WERI-Rb-1 (cell line): Measurements from ENCODE around the gene ING4.
"Not testable (repeated sequence)": the region's sequence is repeated elsewhere in the genome, so short reads cannot be mapped to it uniquely, and the experiment has no call there.

Source experiments
- DNase-seq: peaks from one replicate; pipeline ENCODE4 v3.0.0-alpha.2; 2020
- H3K27ac ChIP-seq: fragments of 250-450 bp; sonication (Bioruptor Pico); 2 replicates; pipeline ENCODE4 v1.5.1; 2020; ENCODE audit warnings: mild to moderate bottlenecking, moderate library complexity
- H3K27me3 ChIP-seq: fragments of 250-450 bp; sonication (Bioruptor Pico); 2 replicates; pipeline ENCODE4 v1.5.1; 2021; ENCODE audit warnings: mild to moderate bottlenecking, low read depth, moderate library complexity; ENCODE audit not compliant: insufficient read depth, severe bottlenecking
- H3K36me3 ChIP-seq: fragments of 250-450 bp; sonication (Bioruptor Pico); 2 replicates; pipeline ENCODE4 v1.5.1; 2020; ENCODE audit warnings: mild to moderate bottlenecking, moderate library complexity
- H3K4me3 ChIP-seq: 2 replicates; pipeline ENCODE4 v1.5.1; 2011; ENCODE audit warnings: low read depth, mild to moderate bottlenecking, control low read depth, low read length
- H3K9me3 ChIP-seq: fragments of 250-450 bp; sonication (Bioruptor Pico); 2 replicates; pipeline ENCODE4 v1.5.1; 2021; ENCODE audit warnings: mild to moderate bottlenecking, moderate library complexity; ENCODE audit not compliant: severe bottlenecking
- TF ChIP-seq, protein P1 (sequence below): IDR thresholded peaks from 2 replicates; pipeline ENCODE4 v1.5.1; 2011; ENCODE audit warnings: low read depth, mild to moderate bottlenecking, control low read depth, inconsistent platforms, low read length

Gene ING4

DNA sequence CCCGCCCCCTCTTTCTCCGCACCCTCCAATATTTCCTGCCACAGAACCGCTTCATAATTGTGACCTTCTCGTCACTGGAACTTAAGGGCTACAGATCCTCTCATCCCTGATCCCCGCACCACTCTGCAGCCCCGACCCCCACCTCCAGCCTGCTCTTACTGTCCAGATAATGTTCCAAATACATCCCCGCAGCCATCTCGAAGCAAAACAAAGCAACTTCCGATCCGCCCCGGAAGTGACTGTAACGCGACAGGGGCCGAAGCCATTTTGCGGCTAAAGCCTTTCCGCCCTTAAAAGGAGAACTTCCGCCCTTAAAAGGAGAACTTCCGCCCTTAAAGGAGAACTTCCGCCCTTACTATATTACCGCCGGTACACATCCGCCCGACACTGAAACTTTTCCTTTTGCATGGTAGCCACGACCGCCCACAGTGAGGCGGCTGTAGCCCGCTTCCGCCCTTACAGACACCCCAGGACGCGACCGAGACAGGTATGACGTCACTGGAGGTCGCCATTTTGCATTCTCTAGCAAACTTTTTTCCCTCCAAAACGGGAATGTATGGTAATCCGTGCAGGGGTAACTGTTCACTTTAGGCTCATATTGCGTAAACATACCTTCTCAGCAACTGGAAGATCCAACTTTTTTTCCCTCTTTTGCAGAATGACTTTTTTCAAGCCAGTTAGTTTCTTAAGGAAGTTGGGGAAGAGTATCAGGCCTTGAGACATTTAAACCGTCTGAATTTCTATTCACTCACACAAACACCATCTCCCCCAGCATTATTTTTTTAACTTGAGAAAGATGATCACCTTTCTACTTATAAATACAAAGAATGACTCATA, at the start of gene ING4:
Gene ING4 (minus strand): TSS at position 214 of the 837 bp plus-strand sequence. CDS start 18 bp downstream, at position 196.
- peak within 1 kb of the TSS; percentile 72 for H3K4me3 ChIP-seq
- TF ChIP-seq, protein P1, sequence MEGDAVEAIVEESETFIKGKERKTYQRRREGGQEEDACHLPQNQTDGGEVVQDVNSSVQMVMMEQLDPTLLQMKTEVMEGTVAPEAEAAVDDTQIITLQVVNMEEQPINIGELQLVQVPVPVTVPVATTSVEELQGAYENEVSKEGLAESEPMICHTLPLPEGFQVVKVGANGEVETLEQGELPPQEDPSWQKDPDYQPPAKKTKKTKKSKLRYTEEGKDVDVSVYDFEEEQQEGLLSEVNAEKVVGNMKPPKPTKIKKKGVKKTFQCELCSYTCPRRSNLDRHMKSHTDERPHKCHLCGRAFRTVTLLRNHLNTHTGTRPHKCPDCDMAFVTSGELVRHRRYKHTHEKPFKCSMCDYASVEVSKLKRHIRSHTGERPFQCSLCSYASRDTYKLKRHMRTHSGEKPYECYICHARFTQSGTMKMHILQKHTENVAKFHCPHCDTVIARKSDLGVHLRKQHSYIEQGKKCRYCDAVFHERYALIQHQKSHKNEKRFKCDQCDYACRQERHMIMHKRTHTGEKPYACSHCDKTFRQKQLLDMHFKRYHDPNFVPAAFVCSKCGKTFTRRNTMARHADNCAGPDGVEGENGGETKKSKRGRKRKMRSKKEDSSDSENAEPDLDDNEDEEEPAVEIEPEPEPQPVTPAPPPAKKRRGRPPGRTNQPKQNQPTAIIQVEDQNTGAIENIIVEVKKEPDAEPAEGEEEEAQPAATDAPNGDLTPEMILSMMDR, result no peak
- DNase-seq, result peak; percentile 98
- no peaks in the 10 kb centered on the region for H3K9me3 ChIP-seq
- no peaks in the 10 kb centered on the region for H3K27me3 ChIP-seq
- H3K27ac ChIP-seq, result peak within 1 kb of the TSS; percentile 80
- H3K36me3 ChIP-seq, result peaks cover 20% of the 10 kb centered on the region

GRCh38 chr12:6708960-6709394, 46.1 kb upstream of the ING4 start:
- no peak overlapping the region for H3K4me3 ChIP-seq
- H3K27me3 ChIP-seq, result no peaks in the 10 kb centered on the region
- no peak overlapping the region for H3K27ac ChIP-seq
- no peaks in the 10 kb centered on the region for H3K36me3 ChIP-seq
- peaks cover 3% of the 10 kb centered on the region for H3K9me3 ChIP-seq
- no peak for DNase-seq
- TF ChIP-seq, protein P1, result no peak

- not testable (repeated sequence) for H3K36me3 ChIP-seq, DNase-seq, H3K4me3 ChIP-seq, H3K9me3 ChIP-seq, H3K27me3 ChIP-seq, H3K27ac ChIP-seq
These were observed 45.4 kb upstream of the ING4 start for GRCh38 chr12:6708351-6708750.

DNA sequence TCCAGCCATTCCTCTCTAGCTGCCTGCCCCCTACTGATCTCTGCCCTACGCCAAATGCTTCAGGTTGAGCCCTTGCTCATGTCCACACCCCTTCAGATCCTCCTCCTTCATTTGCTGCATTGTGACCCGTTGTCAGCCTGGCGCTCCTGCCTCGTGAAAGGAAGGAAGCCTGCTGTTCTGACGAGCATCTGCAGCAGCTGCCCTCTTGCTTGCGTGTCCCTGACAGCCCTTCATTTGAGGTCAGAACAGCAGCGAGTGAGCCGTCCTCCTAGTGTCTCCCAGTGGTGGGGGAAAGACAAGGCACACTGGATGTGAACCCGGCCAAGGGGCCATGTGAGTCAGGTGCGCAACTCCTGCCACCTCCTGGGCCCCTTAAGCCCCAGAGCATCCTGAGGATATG, 40.7 kb upstream of the ING4 start:
- no peak overlapping the region for H3K4me3 ChIP-seq
- TF ChIP-seq, protein P1, result peak; percentile 33; the same call in 1 of the 2 replicates

GRCh38 chr12:6701078-6701768, 38.3 kb upstream of the ING4 start:
- TF ChIP-seq, protein P1, result no peak
- Histone ChIP-seq H3K27me3 (no peaks in the 10 kb centered on the region), H3K4me3 (peak overlapping the region; percentile 57), H3K27ac (peak overlapping the region; percentile 39), H3K36me3 (peaks cover 3% of the 10 kb centered on the region), H3K9me3 (no peaks in the 10 kb centered on the region)
- no peak for DNase-seq

More for the DNA sequence above, 40.7 kb upstream of the ING4 start:
- Histone ChIP-seq H3K9me3 (peaks cover 2% of the 10 kb centered on the region), H3K27me3 (no peaks in the 10 kb centered on the region), H3K27ac (no peak overlapping the region), H3K36me3 (no peaks in the 10 kb centered on the region)
- DNase-seq, result peak; percentile 61

DNA sequence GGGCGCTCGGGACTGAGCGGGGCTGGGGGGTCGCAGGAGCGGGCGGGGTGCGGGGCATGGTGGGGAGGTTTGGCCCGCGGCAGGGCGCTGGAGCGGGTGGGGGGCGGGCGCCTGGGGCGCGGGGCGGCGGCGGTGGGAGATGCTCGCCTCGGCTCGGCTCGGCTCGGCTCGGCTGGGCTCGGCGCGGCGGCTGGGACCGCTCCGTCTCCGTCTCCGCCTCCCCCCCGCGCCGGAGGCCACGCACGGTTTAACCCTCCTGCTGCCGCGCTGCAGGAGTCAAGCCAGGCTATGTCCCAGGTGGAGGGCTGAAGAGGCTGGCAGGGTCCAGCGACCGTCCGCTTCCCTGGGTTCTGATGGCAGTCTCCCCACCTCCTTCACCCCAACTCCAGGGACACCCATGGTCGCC, 37.7 kb upstream of the ING4 start, which contains the start of gene PIANP:
Gene PIANP (minus strand): TSS at position 170 of the 406 bp plus-strand sequence. CDS start 2,754 bp downstream, outside the sequence.
- H3K4me3 ChIP-seq, result peak within 1 kb of the TSS; percentile 79
- TF ChIP-seq, protein P1, result no peak
- H3K9me3 ChIP-seq, result no peaks in the 10 kb centered on the region
- peak within 1 kb of the TSS; percentile 63 for H3K27ac ChIP-seq
- DNase-seq, result peak; percentile 72
- H3K36me3 ChIP-seq, result peaks cover 3% of the 10 kb centered on the region
- H3K27me3 ChIP-seq, result no peaks in the 10 kb centered on the region
